ENCODE data around the gene VPS9D1.

The VPS9D1 gene

DNA sequence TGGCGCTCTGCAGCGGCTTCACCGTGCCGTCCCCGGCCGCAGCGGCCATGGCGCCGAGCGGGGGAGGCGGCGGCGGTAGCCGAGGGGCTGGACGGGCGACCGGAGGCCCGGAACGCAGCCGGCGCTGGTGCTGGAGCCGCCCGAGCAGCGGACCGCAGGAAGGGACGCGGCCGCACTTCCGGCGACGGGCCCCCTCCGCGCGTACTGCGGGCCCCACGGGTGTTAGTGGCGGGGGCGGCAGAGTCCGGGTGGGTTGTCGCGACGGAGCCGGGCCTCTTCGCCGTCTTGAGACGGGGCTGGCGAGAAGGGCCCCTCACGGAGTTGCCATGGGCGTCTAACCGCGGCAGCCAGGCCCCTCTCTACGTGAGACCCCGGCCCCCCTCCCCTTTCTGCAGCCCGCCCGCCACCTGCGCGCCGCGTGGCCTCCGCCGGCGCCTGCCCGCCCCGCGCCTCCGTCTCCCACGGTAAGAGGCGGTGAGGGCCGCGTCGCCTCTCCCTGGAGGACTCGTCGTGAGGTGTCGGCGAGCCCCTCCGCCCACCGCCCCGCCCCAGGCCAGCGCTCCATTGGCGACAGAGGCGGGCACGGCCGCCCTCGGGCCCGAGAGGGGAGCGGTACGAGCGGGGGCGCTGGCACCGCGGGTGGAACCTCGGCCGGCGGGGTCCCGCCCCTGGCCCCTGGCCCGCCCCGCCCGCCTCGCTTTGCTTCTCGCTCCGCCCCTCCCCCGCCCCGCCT lies at the start of gene VPS9D1, which contains the start of gene ZNF276:
VPS9D1 (minus strand) TSS at position 86 of the 733 bp plus-strand sequence; CDS start at position 49, 37 bp downstream.
ZNF276 (plus strand) TSS at position 725 of the 733 bp plus-strand sequence. CDS start 104 bp downstream, outside the sequence.
- in situ Hi-C loops (cut with HindIII; ENCODE audit: low sequenced_read_pairs): no loop called here

- in situ Hi-C loops (cut with HindIII; ENCODE audit: low sequenced_read_pairs): no loop called here
These were observed 49.7 kb upstream of the VPS9D1 start for GRCh38 chr16:89770367-89770766.

DNA sequence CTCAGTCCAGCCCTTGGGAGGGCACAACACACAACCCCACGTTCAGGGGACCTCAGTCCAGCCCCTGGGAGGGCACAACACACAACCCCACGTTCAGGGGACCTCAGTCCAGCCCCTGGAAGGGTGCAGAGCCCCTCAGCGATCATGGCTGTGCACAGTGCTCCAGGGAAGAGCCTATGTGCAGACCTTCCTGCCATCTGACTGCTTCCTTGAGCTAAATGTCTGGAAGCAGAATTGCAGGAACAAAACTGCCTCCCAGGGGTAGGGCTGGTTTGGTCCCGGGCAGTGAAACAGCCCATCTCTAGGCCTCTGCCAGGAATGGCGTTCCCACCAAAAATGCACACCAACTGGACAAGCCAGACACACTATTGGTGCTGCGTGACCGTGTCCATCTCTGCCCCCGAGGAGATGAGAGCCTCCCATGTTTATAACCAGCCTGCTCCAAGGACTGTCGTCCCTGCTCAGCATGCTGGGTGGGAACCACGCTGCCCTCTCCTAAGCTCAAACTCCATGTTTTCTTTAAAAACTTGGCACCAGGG lies 44.7 kb upstream of the VPS9D1 start:
- in situ Hi-C loops (cut with HindIII; ENCODE audit: low sequenced_read_pairs): no loop called here

DNA sequence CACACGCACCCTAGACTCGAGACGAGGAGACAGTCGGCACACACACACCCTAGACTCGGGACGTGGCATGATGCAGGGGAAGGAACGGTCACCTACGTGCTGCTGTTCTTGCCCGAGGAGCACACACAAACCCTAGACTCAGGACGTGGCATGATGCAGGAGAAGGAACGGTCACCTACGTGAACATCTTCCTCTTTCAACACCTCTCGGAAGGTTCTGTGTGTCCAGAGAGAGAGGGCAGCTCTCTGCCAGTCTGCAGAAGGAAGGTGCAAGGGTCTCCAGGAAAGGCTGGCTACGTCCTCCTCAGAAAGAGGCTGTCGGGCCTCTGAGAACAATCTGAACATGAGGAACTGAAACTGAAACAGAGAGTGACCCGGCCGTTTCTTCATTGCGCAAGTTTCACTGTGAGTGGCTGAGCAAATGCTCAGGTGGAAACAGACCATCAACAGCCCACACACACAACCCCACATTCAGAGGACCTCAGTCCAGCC lies 44.1 kb upstream of the VPS9D1 start:
- in situ Hi-C loops (cut with HindIII; ENCODE audit: low sequenced_read_pairs): no loop called here

DNA sequence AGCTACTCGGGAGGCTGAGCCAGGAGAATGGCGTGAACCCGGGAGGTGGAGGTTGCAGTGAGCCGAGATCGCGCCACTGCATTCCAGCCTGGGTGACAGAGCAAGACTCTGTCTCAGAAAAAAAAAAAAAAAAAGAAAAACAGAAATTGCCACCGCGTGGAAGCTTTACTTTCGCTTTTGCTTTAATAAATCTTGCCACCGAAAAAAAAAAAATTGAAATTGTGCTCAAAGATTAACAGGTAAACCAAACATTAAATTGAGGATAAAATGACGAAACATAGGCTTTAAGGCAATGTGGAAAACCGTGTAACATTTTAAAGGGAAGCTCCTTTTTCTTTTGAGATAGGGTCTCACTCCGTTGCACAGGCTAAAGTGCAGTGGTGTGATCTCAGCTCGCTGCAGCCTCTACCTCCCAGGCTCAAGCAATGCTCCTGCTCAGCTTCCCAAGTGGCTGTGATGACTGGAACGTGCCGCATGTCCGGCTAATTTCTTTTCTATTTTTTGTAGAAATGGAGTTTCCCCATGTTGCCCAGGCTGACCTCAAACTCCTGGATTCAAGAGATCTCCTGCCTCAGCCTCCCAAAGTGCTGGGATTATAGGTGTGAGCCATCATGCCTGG lies 40.7 kb upstream of the VPS9D1 start:
- in situ Hi-C loops (cut with HindIII; ENCODE audit: low sequenced_read_pairs): no loop called here

DNA sequence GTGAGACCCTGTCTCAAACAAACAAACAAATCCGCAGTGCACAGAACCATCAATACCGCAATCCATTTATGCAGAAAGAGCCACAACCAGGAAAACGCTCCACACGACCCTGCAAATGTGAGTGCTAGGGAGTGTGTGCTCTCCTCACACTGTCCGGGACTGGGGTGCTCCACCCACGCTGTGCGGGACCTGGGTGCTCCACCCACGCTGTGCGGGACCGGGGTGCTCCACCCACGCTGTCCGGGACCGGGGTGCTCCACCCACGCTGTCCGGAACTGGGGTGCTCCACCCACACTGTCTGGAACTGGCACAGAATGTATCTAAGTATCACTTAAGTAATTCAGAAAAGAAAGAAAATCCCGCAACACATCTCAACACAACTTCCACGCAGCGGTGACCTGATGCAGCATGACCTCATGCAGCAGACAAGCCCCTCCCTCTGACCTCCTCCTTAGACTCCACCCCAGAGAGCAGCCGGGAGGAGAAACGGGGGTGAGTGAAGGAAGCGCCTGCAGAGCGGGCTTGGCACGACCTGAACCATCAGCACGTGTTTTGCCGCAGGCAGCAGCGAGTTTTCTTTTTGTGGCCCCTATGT lies 39.1 kb upstream of the VPS9D1 start:
- in situ Hi-C loops (cut with HindIII; ENCODE audit: low sequenced_read_pairs): loop anchor here (5.0 kb wide), 1 partner anchor 48 kb away; no protein-coding TSS in a partner anchor

- in situ Hi-C loops (cut with HindIII; ENCODE audit: low sequenced_read_pairs): no loop called here
These were observed 28.9 kb upstream of the VPS9D1 start for GRCh38 chr16:89749637-89750036.

DNA sequence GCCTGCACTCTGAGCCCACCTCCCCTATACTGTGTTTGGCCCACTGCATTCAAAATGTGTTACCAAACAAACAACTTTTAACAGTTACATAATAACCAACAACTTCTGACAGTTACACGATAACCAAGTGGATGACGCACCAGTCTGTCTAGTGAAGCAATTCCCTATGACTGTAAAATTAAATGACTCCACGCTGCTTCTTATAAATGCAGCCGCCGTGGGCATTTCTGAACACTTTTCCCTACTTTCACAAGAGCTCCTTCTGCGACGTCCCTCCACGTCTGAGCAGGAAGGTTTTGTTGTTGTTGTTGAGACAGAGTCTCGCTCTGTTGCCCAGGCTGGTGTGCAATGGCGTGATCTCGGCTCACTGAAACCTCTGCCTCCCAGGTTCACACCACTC lies 28.2 kb upstream of the VPS9D1 start:
- in situ Hi-C loops (cut with HindIII; ENCODE audit: low sequenced_read_pairs): no loop called here

- in situ Hi-C loops (cut with HindIII; ENCODE audit: low sequenced_read_pairs): no loop called here
These were observed 27.4 kb upstream of the VPS9D1 start for GRCh38 chr16:89748076-89748475.

DNA sequence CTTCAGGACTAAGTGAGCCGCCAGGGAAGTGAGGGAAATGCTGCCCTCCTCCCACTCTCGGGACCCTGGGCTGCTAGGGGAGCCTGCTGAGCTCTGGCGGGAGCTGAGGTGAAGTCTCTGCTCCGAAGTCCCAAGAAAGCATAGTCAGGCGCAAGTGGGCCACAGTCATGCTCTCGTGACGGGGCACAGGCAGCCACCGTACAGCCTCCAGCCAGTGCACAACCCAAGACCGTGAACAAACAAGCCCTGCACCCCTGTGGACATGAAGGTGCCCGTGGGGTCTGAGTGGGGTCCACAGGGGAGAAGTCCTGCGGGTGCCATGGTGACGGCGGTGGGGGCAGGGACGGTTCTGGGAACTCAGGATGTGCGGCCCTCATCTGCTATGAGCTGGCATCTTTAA lies 25.3 kb upstream of the VPS9D1 start:
- in situ Hi-C loops (cut with HindIII; ENCODE audit: low sequenced_read_pairs): no loop called here

- in situ Hi-C loops (cut with HindIII; ENCODE audit: low sequenced_read_pairs): no loop called here
These were observed 24.1 kb upstream of the VPS9D1 start for GRCh38 chr16:89744813-89745212.

- in situ Hi-C loops (cut with HindIII; ENCODE audit: low sequenced_read_pairs): no loop called here
These were observed 22.2 kb upstream of the VPS9D1 start for GRCh38 chr16:89742948-89743347.

DNA sequence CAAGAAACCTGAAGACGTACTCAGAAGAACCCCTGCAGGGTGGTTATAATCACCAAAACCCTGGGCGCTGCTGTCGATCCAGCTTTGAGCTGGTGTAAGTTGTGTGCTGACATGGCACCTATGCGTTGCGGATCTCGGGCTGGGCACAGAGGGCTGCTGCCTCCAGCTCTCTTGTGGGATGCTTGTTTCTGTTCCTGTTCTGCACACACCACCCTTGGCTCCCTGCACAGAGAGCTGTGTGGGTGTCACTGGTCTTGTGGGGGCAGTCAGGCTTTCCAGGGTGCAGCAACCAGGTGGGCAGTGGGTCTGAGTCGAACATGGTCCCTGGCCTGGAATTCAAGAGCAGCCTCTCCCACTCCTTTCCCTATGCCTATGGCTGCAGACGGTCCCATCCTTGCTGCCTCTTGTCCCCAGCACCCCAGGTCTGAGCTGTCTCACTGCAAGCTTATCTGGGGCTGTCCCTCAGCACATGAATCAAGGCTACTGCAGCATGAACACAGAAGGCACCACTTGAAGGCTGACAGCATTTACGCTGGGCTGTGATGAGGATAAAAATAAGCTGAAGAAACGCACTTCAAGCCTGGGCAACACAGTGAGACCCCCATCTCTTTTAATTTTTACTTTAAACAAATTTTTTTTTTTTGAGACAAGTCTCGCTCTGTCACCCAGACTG lies 20.8 kb upstream of the VPS9D1 start:
- in situ Hi-C loops (cut with HindIII; ENCODE audit: low sequenced_read_pairs): no loop called here

GRCh38 chr16:89739383-89739782 lies 18.7 kb upstream of the VPS9D1 start:
- in situ Hi-C loops (cut with HindIII; ENCODE audit: low sequenced_read_pairs): no loop called here

DNA sequence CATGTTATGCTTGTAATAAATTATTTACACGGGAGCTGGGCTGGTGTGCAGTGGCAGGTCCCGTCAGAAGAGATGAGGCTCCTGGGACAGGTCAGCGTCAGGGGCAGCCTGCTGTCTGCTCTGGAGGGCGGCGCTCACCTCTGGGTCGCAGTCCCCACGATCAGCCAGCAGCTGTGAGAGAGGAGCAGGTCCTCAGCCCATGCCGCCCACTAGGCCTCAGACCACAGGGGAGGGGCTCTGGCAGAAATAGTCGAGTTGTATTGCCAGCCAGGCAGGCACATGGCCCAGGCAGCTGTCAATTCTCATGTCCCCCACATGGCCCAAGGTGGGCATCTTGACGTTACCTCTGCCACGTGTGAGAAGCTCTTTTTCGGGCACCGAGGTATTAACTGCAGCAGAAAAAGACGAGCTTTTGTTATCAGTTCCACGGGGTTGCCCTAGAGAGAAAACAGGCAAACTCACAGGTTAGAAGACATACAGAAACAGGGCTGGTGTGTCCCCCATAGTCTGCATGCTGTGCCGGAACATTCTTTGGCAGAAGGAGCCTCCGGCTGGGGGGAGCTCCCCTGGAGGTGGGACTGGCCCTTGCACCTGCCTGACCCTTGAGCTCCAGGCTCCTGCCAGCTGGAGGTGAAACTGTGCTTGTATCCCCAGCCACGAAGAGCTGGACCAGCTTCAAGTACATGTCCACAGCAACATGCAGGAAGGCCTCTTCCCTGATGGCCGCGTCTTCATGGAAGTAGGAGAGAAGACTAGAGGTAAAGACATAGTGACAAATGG lies 18.0 kb upstream of the VPS9D1 start:
- in situ Hi-C loops (cut with HindIII; ENCODE audit: low sequenced_read_pairs): no loop called here

GRCh38 chr16:89738072-89738377 lies 17.3 kb upstream of the VPS9D1 start:
- in situ Hi-C loops (cut with HindIII; ENCODE audit: low sequenced_read_pairs): no loop called here

DNA sequence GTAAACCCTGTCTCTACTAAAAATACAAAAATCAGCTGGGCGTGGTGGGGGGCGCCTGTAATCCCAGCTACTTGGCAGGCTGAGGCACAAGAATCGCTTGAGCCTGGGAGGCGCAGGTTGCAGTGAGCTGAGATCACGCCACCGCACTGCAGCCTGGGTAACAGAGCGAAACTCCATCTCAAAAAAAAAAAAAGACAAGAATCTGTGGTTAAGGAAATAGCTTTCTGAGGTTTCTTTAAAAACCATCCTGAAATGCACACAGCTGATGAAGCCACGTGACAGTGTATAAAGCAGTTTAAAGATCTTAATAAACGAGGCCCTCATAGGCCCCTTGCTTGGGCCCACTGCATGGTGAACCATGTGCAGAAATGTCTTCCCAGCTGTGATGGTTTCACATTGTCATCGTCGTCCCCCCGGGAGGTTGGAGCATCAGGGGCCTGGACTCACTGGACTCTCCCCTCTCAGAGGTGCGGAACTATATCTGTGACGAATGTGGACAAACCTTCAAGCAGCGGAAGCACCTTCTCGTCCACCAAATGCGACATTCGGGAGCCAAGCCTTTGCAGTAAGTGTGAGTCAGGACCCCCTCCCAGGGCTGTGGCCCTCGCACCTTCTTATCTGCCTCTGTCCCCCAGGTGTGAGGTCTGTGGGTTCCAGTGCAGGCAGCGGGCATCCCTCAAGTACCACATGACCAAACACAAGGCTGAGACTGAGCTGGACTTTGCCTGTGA lies 16.8 kb upstream of the VPS9D1 start:
- in situ Hi-C loops (cut with HindIII; ENCODE audit: low sequenced_read_pairs): no loop called here

DNA sequence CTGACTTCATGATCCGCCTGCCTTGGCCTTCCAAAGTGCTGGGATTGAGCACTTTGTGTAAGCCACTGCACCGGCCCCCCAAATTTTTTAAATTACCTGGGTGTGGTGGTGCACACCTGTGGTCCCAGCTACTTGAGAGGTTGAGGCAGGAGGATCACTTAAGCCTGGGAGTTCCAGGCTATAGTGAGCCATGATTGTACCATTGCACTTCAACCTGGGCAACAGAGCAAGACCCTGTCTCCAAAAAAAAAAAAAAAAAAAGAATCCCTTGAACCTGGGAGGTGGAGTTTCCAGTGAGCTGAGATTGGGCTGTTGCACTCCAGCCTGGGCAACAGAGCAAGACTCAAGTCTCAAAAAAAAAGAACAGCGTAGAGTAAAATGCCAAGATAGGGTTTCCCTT lies 15.9 kb upstream of the VPS9D1 start:
- in situ Hi-C loops (cut with HindIII; ENCODE audit: low sequenced_read_pairs): no loop called here

DNA sequence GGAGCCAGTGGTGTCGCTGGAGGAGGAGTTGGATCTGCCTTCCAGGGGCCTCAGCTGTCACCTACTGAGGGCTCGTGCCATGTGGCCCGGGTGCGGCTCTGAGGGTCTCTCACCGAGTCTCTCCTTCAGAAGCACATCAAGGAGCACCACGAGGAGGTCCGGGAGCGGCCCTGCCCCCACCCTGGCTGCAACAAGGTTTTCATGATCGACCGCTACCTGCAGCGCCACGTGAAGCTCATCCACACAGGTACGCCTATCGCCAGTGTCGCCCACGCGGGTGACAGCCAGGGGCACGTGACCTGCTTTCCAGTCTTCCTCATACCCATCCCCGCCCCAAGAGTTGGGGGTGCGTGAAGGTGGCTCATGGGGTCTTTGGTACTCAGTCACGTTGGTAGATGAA lies 13.1 kb upstream of the VPS9D1 start:
- in situ Hi-C loops (cut with HindIII; ENCODE audit: low sequenced_read_pairs): loop anchor here (5.0 kb wide), 2 partner anchors 46 to 64 kb away; partner anchors contain the start of gene CDK10

DNA sequence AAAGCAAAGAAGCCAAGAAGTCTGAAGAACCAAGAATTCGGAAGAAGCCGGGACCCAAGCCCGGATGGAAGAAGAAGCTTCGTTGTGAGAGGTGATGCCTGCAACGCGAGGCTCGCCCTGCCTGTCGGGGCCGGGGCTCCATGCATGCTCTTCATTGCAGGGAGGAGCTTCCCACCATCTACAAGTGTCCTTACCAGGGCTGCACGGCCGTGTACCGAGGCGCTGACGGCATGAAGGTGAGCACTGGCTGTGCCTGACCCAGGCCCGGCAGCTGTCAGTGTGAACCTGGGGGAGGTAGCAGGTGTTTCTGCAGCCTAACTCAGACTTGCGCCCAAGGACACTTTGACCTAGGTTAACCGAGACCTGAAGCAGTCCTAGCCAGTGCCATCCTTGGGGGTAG lies 12.6 kb upstream of the VPS9D1 start:
- in situ Hi-C loops (cut with HindIII; ENCODE audit: low sequenced_read_pairs): loop anchor here (5.0 kb wide), 2 partner anchors 46 to 64 kb away; partner anchors contain the start of gene CDK10

Data from endothelial cell of hepatic sinusoid (primary cell).